HG03196 (cell line): Measurements from ENCODE around the gene ANKAR.
"Not testable (repeated sequence)": the region's sequence is repeated elsewhere in the genome, so short reads cannot be mapped to it uniquely, and the experiment has no call there.

ENCODE experiments used
- ATAC-seq: cut with Tn5 transposase; IDR thresholded peaks from one replicate; pipeline ENCODE4 v1.9.1; 2021; ENCODE audit not compliant: unreplicated experiment

Gene ANKAR

GRCh38 chr2:189709501-189710221, 35.2 kb downstream of the ANKAR start:
- no peak for ATAC-seq

GRCh38 chr2:189717593-189717992, 43.1 kb downstream of the ANKAR start:
- not testable (repeated sequence) for ATAC-seq

- ATAC-seq = no peak
Observed at GRCh38 chr2:189719571-189719970, 45.1 kb downstream of the ANKAR start.

- ATAC-seq = no peak
Observed at GRCh38 chr2:189723192-189723591, 48.7 kb downstream of the ANKAR start.
